ENCODE results near the gene PARD3. TPM values are rescaled to one million over a fixed set of nuclear protein-coding genes. Genes with fewer than 3 reads are reported as not detected.

Gene PARD3
- total RNA-seq, 1 experiment from 2014 or later = 46.3 TPM

- H2AFZ ChIP-seq (ENCODE audit: low read depth, low read length, poor library complexity, severe bottlenecking) = no peak overlapping the region
- POLR2A ChIA-PET = no interaction called here
- peaks cover 17 to 21% of the 10 kb centered on the region in 2 experiments for H3K4me1 ChIP-seq (ENCODE audit: control insufficient read depth in 1 of 2, insufficient read depth in 2 of 2, low read length in 2 of 2)
- RAD21 ChIA-PET (ENCODE audit: low non-redundant PET in 1 of 2, low total read pairs in 2 of 2, uncharacterized antibody in 2 of 2, unreplicated experiment in 2 of 2) = no interaction called here
- intact Hi-C loops (cut with micrococcal nuclease) = no loop called here
- DNase-seq (ENCODE audit: low read depth, low spot score) (no peak), ATAC-seq (no peak)
- H3K4me3 ChIP-seq (replicated peaks in 1 of 2; ENCODE audit: low read depth in 1 of 2, low read length in 2 of 2) = no peak overlapping the region
- no peaks in the 10 kb centered on the region for H3K36me3 ChIP-seq (ENCODE audit: control insufficient read depth in 1 of 2, insufficient read depth in 2 of 2, low read length in 2 of 2)
- H3K27me3 ChIP-seq (ENCODE audit: insufficient read depth, low read length) = no peaks in the 10 kb centered on the region
- H3K9me3 ChIP-seq (ENCODE audit: control insufficient read depth in 1 of 2, insufficient read depth in 1 of 2, low read depth in 1 of 2, low read length in 2 of 2) = no peaks in the 10 kb centered on the region
- no TSS peak for BruUV-seq (replicated peaks)
- no peaks in the 10 kb centered on the region for H4K20me1 ChIP-seq (ENCODE audit: insufficient read depth)
- H3K9ac ChIP-seq (ENCODE audit: low read length) = no peak overlapping the region
- CTCF ChIA-PET = no interaction called here
- peaks cover 80% of the 10 kb centered on the region for H3K79me2 ChIP-seq (ENCODE audit: insufficient read depth, low read length)
- no peak overlapping the region for H3K27ac ChIP-seq (ENCODE audit: low read depth, low read length)
- no peak for TF ChIP-seq ELF1 (IDR thresholded peaks at IDR 0.05; ENCODE audit: borderline replicate concordance, low read depth)
- no peak for TF ChIP-seq EGR1 (IDR thresholded peaks at IDR 0.05; ENCODE audit: low read depth)
- no peak for TF ChIP-seq REST (IDR thresholded peaks at IDR 0.05; ENCODE audit: low read depth)
- TF ChIP-seq EZH2phosphoT487 (IDR thresholded peaks at IDR 0.05; ENCODE audit: borderline replicate concordance) = no peak
- no peak for TF ChIP-seq POLR2A (IDR thresholded peaks at IDR 0.05; ENCODE audit: borderline replicate concordance, extremely low read depth, insufficient read depth, insufficient read length)
- TF ChIP-seq SRF (IDR thresholded peaks at IDR 0.05; ENCODE audit: low read depth) = no peak
- no peak for TF ChIP-seq MAX (IDR thresholded peaks at IDR 0.05)
- TF ChIP-seq SP1 (IDR thresholded peaks at IDR 0.05; ENCODE audit: low read depth) = no peak
- no peak for TF ChIP-seq ZBTB33 (IDR thresholded peaks at IDR 0.05; ENCODE audit: extremely low read depth, insufficient replicate concordance, low read length)
- no peak for TF ChIP-seq RAD21 (IDR thresholded peaks at IDR 0.05; ENCODE audit: low read depth)
- TF ChIP-seq CBX3 (IDR thresholded peaks at IDR 0.05; ENCODE audit: low read depth) = no peak
- no peaks in the 10 kb centered on the region for H3K9me2 ChIP-seq (ENCODE audit: insufficient read depth)
- no peak overlapping the region for H3K4me2 ChIP-seq (ENCODE audit: low read length)
These were observed 3.7 kb downstream of the PARD3 start for GRCh38 chr10:34811126-34811967.

Measured in HCT116 (cell line).